GM06990 (cell line): ENCODE data around the gene KCNQ1OT1.

Source experiments
- DNase-seq: peaks from one replicate; pipeline ENCODE4 v3.0.0-alpha.2; 2011; ENCODE audit not compliant: insufficient read length; ENCODE audit errors: extremely low read depth
- H3K27me3 ChIP-seq: replicated peaks from 2 replicates; pipeline ENCODE4 v1.6.0; 2011; ENCODE audit warnings: low read length; ENCODE audit not compliant: control insufficient read depth, insufficient read depth
- H3K36me3 ChIP-seq: 2 replicates; pipeline ENCODE4 v1.5.1; 2011; ENCODE audit warnings: low read length; ENCODE audit not compliant: control insufficient read depth, insufficient read depth
- H3K4me3 ChIP-seq: replicated peaks from 2 replicates; pipeline ENCODE4 v1.5.1; 2011; ENCODE audit warnings: low read depth, mild to moderate bottlenecking, control low read depth, low read length
- TF ChIP-seq, protein P1 (sequence below): IDR thresholded peaks from 2 replicates; pipeline ENCODE4 v1.5.1; 2011; ENCODE audit warnings: low read length, control low read depth, mild to moderate bottlenecking, inconsistent platforms; ENCODE audit not compliant: insufficient read depth, poor library complexity, severe bottlenecking

KCNQ1OT1 gene

DNA sequence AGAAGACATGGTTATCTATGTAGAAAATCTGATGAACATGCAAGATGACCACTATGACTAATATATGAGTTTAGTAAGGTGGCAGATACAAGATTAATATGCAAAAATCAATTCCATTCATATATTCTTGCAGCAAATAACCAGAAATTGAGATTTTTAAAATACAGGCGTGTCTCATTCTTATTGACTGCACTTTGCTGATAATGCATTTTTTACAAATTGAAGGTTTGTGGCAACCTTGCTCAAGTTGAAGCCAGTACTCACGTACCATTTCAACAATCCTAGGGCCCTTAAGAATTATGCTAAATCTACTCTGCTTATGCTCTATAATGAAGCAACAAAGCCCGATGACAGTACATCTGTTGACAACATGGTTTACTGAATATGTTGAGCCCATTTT lies 104.6 kb downstream of the KCNQ1OT1 start:
- no peaks in the 10 kb centered on the region for H3K36me3 ChIP-seq
- TF ChIP-seq, protein P1, sequence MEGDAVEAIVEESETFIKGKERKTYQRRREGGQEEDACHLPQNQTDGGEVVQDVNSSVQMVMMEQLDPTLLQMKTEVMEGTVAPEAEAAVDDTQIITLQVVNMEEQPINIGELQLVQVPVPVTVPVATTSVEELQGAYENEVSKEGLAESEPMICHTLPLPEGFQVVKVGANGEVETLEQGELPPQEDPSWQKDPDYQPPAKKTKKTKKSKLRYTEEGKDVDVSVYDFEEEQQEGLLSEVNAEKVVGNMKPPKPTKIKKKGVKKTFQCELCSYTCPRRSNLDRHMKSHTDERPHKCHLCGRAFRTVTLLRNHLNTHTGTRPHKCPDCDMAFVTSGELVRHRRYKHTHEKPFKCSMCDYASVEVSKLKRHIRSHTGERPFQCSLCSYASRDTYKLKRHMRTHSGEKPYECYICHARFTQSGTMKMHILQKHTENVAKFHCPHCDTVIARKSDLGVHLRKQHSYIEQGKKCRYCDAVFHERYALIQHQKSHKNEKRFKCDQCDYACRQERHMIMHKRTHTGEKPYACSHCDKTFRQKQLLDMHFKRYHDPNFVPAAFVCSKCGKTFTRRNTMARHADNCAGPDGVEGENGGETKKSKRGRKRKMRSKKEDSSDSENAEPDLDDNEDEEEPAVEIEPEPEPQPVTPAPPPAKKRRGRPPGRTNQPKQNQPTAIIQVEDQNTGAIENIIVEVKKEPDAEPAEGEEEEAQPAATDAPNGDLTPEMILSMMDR, result no peak
- DNase-seq, result no peak
- H3K27me3 ChIP-seq, result no peaks in the 10 kb centered on the region
- no peak overlapping the region for H3K4me3 ChIP-seq

DNA sequence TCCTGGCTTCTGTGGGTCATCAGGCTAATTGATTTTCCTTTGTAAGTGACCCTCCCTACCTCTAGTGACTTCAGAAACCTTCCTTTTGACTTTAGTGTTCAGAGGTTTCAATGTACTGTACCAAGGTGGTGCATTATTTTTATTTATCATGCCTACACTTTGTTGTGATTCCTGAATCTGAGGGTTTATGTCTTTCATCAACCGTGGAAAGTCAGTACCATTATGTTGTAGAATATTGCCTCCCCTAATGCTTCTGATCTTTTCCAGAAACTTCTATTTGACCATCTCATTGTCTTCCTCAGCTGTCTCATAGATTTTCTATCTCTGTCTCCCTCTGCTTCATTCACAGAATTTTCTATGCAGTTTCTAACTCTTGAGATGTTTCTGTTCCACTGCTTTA lies 105.5 kb downstream of the KCNQ1OT1 start:
- TF ChIP-seq, protein P1, result no peak
- Histone ChIP-seq H3K36me3 (no peaks in the 10 kb centered on the region), H3K4me3 (no peak overlapping the region), H3K27me3 (no peaks in the 10 kb centered on the region)
- no peak for DNase-seq

DNA sequence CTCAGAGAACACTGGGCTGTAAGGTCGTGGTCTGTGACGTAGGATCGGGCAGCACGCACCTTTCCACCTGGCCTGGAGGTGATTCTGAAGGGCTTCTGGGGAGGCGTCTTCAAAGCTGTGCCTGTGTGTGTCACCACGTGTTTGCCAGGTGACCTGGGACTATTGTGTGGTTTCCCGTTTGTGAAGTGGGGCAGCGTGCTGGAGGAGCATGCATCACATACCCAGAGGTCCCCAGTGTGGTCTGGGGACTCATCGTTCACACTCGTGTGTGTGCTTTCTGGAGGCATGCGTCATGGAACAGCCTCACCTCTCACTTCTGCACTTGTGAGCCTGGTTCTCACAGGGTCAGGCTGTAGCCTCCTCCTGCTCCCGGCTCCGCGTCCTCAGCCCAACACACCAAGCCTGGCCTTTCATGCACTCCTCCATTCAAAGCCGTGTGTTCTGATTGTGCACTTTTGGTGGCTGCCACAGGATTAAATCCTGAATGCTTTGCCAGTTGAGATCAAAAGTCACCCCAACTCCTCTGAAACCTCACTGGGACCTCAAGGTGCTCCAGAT lies 106.3 kb downstream of the KCNQ1OT1 start:
- TF ChIP-seq, protein P1, result no peak
- Histone ChIP-seq H3K27me3 (no peaks in the 10 kb centered on the region), H3K4me3 (no peak overlapping the region), H3K36me3 (no peaks in the 10 kb centered on the region)
- DNase-seq, result no peak

DNA sequence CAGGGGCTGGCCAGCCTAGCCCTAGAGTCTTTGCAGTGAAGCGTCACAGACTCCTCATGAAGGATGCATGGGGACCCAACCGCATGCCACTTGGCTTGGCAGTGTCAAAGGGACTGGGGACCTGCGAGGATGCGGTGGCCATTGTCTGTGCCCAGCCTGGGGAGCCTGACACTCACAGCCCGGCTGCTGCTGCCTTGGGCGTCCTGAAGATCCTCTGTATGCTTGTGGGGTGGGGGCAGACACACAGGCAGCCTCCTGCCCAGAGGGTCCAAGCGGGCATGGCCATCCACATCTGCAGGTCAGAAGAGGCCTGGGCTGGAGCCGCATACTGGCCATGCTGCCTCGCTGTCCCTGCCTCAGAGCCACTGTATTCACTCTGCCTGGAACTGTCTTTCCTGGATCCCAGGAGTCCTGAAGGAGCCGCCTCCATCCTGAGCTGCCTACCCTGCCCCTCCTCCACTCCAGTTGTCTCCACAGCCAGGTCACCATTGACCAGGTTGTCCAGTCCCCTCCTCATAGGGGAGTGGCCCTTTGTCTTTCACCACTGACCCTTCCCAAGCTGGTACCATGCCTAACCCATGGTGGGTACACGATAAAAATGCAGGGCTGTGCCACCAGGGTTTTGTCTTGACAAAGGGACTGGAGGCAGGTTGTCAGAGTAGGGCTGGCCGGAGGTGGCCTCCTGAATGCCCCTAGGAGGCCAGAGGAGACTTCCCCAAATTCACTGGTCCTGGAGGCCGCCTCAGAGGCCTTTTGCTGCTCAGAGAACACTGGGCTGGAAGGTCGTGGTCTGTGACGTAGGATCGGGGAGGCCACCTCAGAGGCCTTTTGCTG lies 107.0 kb downstream of the KCNQ1OT1 start:
- H3K36me3 ChIP-seq, result no peaks in the 10 kb centered on the region
- TF ChIP-seq, protein P1, result no peak
- H3K27me3 ChIP-seq, result no peaks in the 10 kb centered on the region
- no peak overlapping the region for H3K4me3 ChIP-seq
- no peak for DNase-seq

DNA sequence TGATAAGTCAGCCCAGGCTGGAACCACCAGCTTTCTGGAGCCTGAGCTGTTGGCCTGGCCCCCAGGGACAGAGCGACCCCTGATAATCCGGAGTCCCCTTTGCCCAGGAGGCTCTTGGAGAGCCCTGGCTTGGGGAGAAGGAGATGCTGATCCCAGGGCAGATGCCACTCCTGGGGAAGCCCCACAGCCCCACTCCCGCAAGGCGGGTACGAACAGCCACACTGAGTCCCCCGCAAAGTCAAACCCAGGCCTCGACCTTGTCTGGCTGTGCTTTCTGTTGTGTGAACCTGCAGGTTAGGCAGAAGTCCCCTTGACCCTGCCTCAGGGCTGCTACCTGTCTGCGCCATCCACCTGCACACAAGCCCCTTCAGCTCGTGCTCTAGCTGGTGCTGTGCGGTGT lies 108.0 kb downstream of the KCNQ1OT1 start:
- no peak for DNase-seq
- TF ChIP-seq, protein P1, result no peak
- Histone ChIP-seq H3K4me3 (no peak overlapping the region), H3K36me3 (no peaks in the 10 kb centered on the region), H3K27me3 (no peaks in the 10 kb centered on the region)
